ENCODE data around the gene CENPN. TPM values are rescaled to one million over a fixed set of nuclear protein-coding genes. Genes with fewer than 3 reads are reported as not detected.

CENPN gene
- total and polyA plus RNA-seq, 2 of the 8 experiments (the other 6 are each of a cell fraction or from before 2014, with no cell fraction given), result 32.8 to 67.0 TPM

DNA sequence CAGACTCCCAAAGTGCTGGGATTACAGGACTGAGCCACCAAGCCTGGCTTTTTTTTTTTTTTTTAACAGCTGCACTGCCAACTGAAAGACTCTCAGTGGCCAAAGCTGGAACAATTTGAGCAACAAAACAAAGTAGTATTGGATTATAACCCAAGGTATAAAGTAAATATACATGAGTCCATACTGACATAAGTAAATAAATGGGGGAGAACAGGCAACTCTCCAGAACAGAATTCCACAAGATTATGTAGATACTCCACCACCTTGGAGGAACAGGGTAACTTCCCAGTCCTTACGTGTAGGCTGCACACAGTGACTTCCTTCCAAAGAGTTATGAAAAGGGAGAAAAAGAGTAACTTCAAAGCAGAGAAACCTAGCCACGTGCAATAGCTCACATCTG is 16.0 kb upstream of the CENPN start:
- Histone ChIP-seq H4K20me1 (replicated peaks in 1 of 2; ENCODE audit: control insufficient read depth in 1 of 2, insufficient read depth in 2 of 2, low read length in 2 of 2) (peaks cover 14 to 15% of the 10 kb centered on the region in 2 experiments), H3K4me3 (ENCODE audit: extremely low read depth in 1 of 4, insufficient read depth in 2 of 4, low read depth in 3 of 4, low read length in 4 of 4) (no peak overlapping the region), H2AFZ (ENCODE audit: low read length) (no peak overlapping the region), H3K36me3 (ENCODE audit: control insufficient read depth in 2 of 4, insufficient read depth in 4 of 4, low read length in 3 of 4) (no peaks in the 10 kb centered on the region), H2BK15ac (ENCODE audit: low read length) (no peak overlapping the region), H2AK5ac (ENCODE audit: low read depth, low read length) (no peak overlapping the region), H4K91ac (replicated peaks; ENCODE audit: insufficient read length, low read length) (no peak overlapping the region), H3K18ac (ENCODE audit: extremely low read depth, low read length) (no peak overlapping the region), H2BK5ac (ENCODE audit: low read depth, low read length) (no peak overlapping the region), H3K27me3 (replicated peaks in 1 of 4; ENCODE audit: control insufficient read depth in 3 of 4, extremely low read depth in 1 of 4, insufficient read depth in 3 of 4, low read length in 3 of 4) (peaks cover 0 to 4% (median 0%) of the 10 kb centered on the region in 4 experiments; a peak in 3 of 7 replicates), H2BK12ac (ENCODE audit: low read depth, low read length) (no peak overlapping the region), H4K8ac (ENCODE audit: extremely low read depth, insufficient read depth, low read length) (no peak overlapping the region), H3K9me3 (ENCODE audit: insufficient read depth in 2 of 2, low read depth in 1 of 2, low read length in 1 of 2) (no peaks in the 10 kb centered on the region), H3K79me1 (ENCODE audit: low read depth, low read length) (no peaks in the 10 kb centered on the region; the same call in 1 of the 2 replicates), H2BK20ac (ENCODE audit: low read length) (no peak overlapping the region), H4K5ac (ENCODE audit: insufficient read length, low read depth, low read length) (no peak overlapping the region), H3K23ac (ENCODE audit: insufficient read length) (no peak overlapping the region), H3K79me2 (ENCODE audit: control insufficient read depth in 1 of 2, insufficient read depth in 2 of 2, low read length in 2 of 2) (peaks cover 0 to 22% of the 10 kb centered on the region in 2 experiments; a peak in 1 of 4 replicates), H3K56ac (replicated peaks; ENCODE audit: insufficient read length, low read depth, low read length) (no peak overlapping the region), H3K23me2 (ENCODE audit: low read depth, low read length) (no peaks in the 10 kb centered on the region), H3K4me2 (ENCODE audit: insufficient read depth in 1 of 2, low read depth in 2 of 2, low read length in 2 of 2) (no peak overlapping the region), H2BK120ac (replicated peaks; ENCODE audit: low read depth, low read length) (no peak overlapping the region), H3K9ac (replicated peaks in 1 of 4; ENCODE audit: extremely low read depth in 1 of 4, low read depth in 3 of 4, low read length in 3 of 4) (no peak overlapping the region), H3K4ac (replicated peaks; ENCODE audit: insufficient read length, low read depth, low read length) (no peak overlapping the region), H3K27ac (ENCODE audit: low read depth, low read length) (no peak overlapping the region), H3K4me1 (replicated peaks in 1 of 4; ENCODE audit: control insufficient read depth in 3 of 4, insufficient read depth in 4 of 4, low read length in 3 of 4) (peaks cover 0 to 9% (median 4%) of the 10 kb centered on the region in 4 experiments; a peak in 5 of 7 replicates), H3K14ac (ENCODE audit: insufficient read length) (no peak overlapping the region)
- WGBS, 2 experiments (ENCODE audit: extremely low coverage in 1 of 2, insufficient coverage in 1 of 2, insufficient read length in 1 of 2, insufficient replicate concordance in 2 of 2, low coverage in 1 of 2, low lambda C conversion rate in 2 of 2, missing lambda C conversion rate in 1 of 2), result 79% methylated on average over 2 of the region's 2 CpGs; no CpG with 5 or more reads in 1 of the 2 experiments
- ChIA-PET CTCF (ENCODE audit: partially characterized antibody) (interaction anchor here (1.2 to 10.6 kb wide), 3 partner anchors 12 to 42 kb away, joined by 5 to 83 read pairs (median 5); no protein-coding TSS in a partner anchor), POLR2A (ENCODE audit: partially characterized antibody) (no interaction called here)
- no peak for FAIRE-seq
- DNase-seq (ENCODE audit: low read depth in 1 of 2, low spot score in 2 of 2), result no peak
- TF ChIP-seq, protein P1, sequence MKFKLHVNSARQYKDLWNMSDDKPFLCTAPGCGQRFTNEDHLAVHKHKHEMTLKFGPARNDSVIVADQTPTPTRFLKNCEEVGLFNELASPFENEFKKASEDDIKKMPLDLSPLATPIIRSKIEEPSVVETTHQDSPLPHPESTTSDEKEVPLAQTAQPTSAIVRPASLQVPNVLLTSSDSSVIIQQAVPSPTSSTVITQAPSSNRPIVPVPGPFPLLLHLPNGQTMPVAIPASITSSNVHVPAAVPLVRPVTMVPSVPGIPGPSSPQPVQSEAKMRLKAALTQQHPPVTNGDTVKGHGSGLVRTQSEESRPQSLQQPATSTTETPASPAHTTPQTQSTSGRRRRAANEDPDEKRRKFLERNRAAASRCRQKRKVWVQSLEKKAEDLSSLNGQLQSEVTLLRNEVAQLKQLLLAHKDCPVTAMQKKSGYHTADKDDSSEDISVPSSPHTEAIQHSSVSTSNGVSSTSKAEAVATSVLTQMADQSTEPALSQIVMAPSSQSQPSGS (IDR thresholded peaks at IDR 0.05; ENCODE audit: low read length), result no peak
- TF ChIP-seq SP2 (IDR thresholded peaks at IDR 0.05; ENCODE audit: low read length) (no peak), FOSL1 (IDR thresholded peaks at IDR 0.05; ENCODE audit: insufficient read depth, low read depth, low read length) (no peak), YY1 (IDR thresholded peaks at IDR 0.05; ENCODE audit: low read depth, low read length) (no peak), BCL11A (IDR thresholded peaks at IDR 0.05; ENCODE audit: low read depth in 2 of 2, low read length in 2 of 2) (no peak), POLR2A (IDR thresholded peaks at IDR 0.05; ENCODE audit: control extremely low read depth in 1 of 2, low read depth in 2 of 2, low read length in 2 of 2) (no peak), SAP30 (IDR thresholded peaks at IDR 0.05; ENCODE audit: insufficient read depth, insufficient replicate concordance, low read length) (no peak), RNF2 (IDR thresholded peaks at IDR 0.05; ENCODE audit: borderline replicate concordance, low read depth, low read length, missing control alignments, poor library complexity, severe bottlenecking) (no peak)
- TF ChIP-seq, protein P2, sequence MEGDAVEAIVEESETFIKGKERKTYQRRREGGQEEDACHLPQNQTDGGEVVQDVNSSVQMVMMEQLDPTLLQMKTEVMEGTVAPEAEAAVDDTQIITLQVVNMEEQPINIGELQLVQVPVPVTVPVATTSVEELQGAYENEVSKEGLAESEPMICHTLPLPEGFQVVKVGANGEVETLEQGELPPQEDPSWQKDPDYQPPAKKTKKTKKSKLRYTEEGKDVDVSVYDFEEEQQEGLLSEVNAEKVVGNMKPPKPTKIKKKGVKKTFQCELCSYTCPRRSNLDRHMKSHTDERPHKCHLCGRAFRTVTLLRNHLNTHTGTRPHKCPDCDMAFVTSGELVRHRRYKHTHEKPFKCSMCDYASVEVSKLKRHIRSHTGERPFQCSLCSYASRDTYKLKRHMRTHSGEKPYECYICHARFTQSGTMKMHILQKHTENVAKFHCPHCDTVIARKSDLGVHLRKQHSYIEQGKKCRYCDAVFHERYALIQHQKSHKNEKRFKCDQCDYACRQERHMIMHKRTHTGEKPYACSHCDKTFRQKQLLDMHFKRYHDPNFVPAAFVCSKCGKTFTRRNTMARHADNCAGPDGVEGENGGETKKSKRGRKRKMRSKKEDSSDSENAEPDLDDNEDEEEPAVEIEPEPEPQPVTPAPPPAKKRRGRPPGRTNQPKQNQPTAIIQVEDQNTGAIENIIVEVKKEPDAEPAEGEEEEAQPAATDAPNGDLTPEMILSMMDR (IDR thresholded peaks at IDR 0.05; ENCODE audit: control extremely low read depth in 1 of 3, insufficient read depth in 1 of 3, low read depth in 1 of 3, low read length in 3 of 3), result no peak
